ENCODE measurements around the gene STRC. TPM values are rescaled to one million over a fixed set of nuclear protein-coding genes. Genes with fewer than 3 reads are reported as not detected.
"Not testable (repeated sequence)": the region's sequence is repeated elsewhere in the genome, so short reads cannot be mapped to it uniquely, and the experiment has no call there.

The STRC gene
- under 1 TPM; 0.50 to 0.86 TPM for total RNA-seq

DNA sequence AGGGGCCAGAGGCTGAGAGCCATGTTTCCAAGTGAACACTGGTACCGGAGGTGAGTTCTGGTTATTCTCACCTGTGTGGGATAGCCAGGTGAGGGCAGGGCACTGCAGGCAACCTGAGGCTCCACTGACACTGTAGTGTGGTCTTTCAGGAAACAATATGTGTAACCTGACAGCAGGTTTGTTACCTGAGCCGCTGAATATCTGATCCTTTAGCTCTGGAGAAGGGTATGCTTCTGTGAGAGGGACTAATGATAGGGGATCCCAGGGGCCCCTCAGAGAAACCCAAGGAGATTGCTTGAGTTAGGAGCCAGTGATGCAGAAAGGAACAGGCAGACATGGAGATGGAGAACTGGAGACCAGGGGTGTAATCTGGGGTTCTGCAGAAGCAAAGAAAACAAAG is at the start of gene STRC:
Gene STRC, minus strand, starts transcription at position 101 of the 400 bp plus-strand sequence. Its CDS starts 78 bp downstream, at position 23.
- ATAC-seq; DNase-seq (ENCODE audit: low spot score); H3K4me1 Mint-ChIP-seq (ENCODE audit: low read depth in 2 of 2); H3K9me3 Mint-ChIP-seq; H3K27ac Mint-ChIP-seq; H3K4me3 Mint-ChIP-seq; H3K27me3 Mint-ChIP-seq; H3K36me3 Mint-ChIP-seq: not testable (repeated sequence)

DNA sequence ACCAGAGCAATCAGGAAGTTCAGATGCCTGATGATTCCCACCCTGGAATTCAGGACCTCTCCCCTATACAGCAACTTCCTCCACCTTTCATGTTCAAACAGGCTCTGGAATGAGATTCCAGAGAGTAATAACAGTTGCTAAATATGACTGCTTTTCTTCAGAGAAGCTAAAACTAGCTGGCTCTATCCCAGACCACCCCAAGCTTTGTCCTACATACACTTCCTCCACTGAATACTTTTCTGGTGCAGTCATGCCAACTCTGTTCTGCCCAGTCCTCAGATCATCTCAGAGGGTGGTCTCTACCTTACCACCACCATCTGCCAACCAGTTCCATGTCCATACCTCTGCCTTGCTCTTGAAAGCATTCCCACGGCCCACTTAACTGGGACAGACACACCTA is 47.6 kb upstream of the STRC start:
- ATAC-seq; H3K4me3 Mint-ChIP-seq; H3K27ac Mint-ChIP-seq; H3K27me3 Mint-ChIP-seq; H3K36me3 Mint-ChIP-seq; DNase-seq (ENCODE audit: low spot score); H3K4me1 Mint-ChIP-seq (ENCODE audit: low read depth in 2 of 2); H3K9me3 Mint-ChIP-seq: not testable (repeated sequence)

DNA sequence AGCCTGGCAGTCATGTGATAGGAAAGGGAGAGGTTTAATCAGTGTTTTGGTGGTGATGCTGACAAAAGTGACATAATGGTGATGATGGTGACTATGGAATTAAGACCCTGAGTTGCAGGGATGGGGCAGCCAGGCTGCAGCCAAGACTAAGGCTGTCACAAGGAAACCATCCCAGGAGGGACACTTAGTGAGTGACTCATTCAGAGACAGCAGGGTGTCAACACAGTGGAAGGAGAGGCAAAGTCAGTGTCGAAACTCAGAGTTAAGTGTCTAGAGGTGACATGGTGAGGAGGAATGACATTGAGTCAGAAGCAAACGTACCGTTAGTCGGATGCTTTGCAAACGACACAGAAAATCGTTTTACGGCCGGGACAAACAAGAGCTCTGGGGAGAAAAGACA is 44.7 kb upstream of the STRC start:
- not testable (repeated sequence) for H3K9me3 Mint-ChIP-seq; DNase-seq (ENCODE audit: low spot score); H3K27me3 Mint-ChIP-seq; H3K4me3 Mint-ChIP-seq; H3K27ac Mint-ChIP-seq; H3K36me3 Mint-ChIP-seq; H3K4me1 Mint-ChIP-seq (ENCODE audit: low read depth in 2 of 2)
- peak in 1 of 2 donors; percentile 57 for ATAC-seq

DNA sequence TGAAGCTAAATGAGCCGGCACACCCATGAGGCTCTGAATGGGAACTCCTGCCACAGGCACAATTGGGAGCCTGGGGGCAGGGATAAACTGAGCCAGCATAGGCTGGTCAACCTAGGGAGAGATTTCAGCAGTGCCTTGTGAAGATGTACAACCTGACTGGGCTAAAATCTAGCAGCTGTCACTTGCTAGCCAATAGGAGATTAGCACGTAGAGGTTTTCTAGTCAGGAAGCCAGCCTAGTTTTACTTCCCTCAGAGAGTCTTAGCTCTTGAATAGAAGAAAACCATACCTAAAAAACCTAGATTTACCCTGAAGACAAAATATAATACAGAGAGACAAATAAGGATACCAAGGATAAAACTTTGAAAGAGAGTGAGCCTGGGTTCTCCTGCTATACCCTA is 43.7 kb upstream of the STRC start:
- not testable (repeated sequence) for H3K36me3 Mint-ChIP-seq; H3K4me3 Mint-ChIP-seq; H3K4me1 Mint-ChIP-seq (ENCODE audit: low read depth in 2 of 2); H3K27me3 Mint-ChIP-seq; H3K27ac Mint-ChIP-seq; ATAC-seq; H3K9me3 Mint-ChIP-seq; DNase-seq (ENCODE audit: low spot score)

- not testable (repeated sequence) for DNase-seq (ENCODE audit: low spot score); H3K4me3 Mint-ChIP-seq; ATAC-seq; H3K27me3 Mint-ChIP-seq; H3K27ac Mint-ChIP-seq; H3K9me3 Mint-ChIP-seq; H3K36me3 Mint-ChIP-seq; H3K4me1 Mint-ChIP-seq (ENCODE audit: low read depth in 2 of 2)
Measured at GRCh38 chr15:43659727-43660126, 41.1 kb upstream of the STRC start.

DNA sequence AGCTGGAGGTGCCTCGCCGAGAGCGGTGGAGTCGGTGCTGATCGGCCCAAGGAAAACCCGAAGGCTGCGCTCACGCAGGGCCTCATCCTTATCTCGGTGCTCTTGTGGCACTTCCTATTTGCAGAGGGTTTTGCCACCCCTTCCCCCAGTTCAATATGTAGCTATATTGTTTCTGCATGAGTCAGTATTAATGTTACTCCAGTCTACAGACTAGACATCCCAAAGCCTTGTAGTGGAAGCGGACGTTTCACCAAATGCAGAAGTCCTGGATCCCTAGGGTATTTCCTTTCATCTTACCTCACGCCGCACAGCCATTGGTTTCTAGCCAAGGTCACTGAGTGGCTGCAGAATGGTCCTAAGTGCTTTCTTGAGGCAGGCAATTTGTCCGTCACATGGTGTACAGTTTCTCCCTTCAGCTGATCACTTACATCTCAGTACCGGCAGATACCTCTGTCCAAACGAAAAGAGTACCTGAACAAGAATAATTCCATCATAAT is 30.9 kb upstream of the STRC start:
- not testable (repeated sequence) for H3K36me3 Mint-ChIP-seq; H3K27me3 Mint-ChIP-seq; H3K27ac Mint-ChIP-seq; H3K9me3 Mint-ChIP-seq; H3K4me3 Mint-ChIP-seq; H3K4me1 Mint-ChIP-seq (ENCODE audit: low read depth in 2 of 2); DNase-seq (ENCODE audit: low spot score)
- peak in 1 of 2 donors; percentile 36 for ATAC-seq

- H3K36me3 Mint-ChIP-seq: no peaks in the 10 kb centered on the region
- ATAC-seq: peak; percentile 66 to 79
- no peak within 1 kb of the TSS for H3K27ac Mint-ChIP-seq
Measured at GRCh38 chr15:43648649-43649429, 30.2 kb upstream of the STRC start, which contains the start of gene CATSPER2. Gene CATSPER2 (minus strand): TSS chr15:43648844. CDS start chr15:43648061, 783 bp downstream.

DNA sequence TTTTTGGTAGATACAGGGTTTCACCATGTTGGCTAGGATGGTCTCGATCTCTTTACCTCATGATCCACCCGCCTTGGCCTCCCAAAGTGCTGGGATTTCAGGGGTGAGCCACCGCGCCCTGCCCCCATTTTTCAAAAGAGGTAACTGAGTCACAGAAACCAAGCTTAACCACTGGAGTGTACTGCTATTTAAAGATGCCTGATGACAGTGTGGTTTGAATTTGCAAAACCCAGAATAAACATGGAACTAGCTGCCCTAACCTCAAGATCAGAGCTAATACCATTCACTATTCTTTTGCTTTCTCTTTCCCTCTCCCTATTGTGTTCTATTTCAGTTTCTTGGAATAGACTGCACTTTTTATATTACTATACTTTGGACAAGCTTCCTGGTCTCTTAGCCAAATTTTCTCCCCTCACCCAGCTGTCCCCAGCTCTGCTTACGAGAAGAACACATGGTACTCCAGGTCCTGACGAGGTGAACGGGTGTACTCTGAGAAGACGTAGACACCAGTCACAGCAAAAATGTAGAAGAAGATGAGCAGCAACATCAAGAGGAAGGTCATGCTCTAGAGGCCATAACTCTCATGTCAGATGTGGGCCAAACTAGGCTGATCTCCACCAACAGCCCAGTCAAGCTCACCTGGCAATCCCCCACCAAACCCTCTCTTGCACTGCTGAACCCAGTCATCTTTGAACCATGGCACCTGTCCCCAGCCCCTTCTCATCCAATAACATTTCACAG is 20.0 kb upstream of the STRC start:
- not testable (repeated sequence) for H3K9me3 Mint-ChIP-seq; ATAC-seq; H3K27me3 Mint-ChIP-seq; H3K36me3 Mint-ChIP-seq; H3K4me3 Mint-ChIP-seq; H3K4me1 Mint-ChIP-seq (ENCODE audit: low read depth in 2 of 2); DNase-seq (ENCODE audit: low spot score); H3K27ac Mint-ChIP-seq

More at GRCh38 chr15:43648649-43649429, 30.2 kb upstream of the STRC start, which contains the start of gene CATSPER2:
- no peak within 1 kb of the TSS for H3K4me3 Mint-ChIP-seq
- no peaks in the 10 kb centered on the region for H3K4me1 Mint-ChIP-seq (ENCODE audit: low read depth in 2 of 2)
- no peak for DNase-seq (ENCODE audit: low spot score)
- H3K27me3 Mint-ChIP-seq: no peaks in the 10 kb centered on the region
- no peaks in the 10 kb centered on the region for H3K9me3 Mint-ChIP-seq

DNA sequence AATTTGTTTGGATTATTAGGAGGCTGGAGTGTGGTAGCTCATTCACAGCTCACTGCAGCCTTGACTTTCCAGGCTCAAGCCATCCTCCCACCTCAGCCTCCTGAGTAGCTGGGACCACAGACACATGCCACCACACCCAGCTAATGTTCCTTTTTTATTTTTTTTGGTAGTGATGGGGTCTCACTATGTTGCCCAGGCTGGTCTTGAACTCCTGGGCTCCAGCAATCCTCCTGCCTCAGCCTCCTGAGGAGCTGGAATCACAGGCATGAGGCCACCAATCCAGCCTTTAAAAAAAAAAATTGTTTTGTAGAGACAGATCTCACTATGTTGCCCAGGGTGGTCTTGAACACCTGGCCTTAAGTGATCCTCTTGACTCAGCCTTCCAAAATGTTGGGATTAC is 8.3 kb upstream of the STRC start:
- not testable (repeated sequence) for H3K9me3 Mint-ChIP-seq; H3K4me1 Mint-ChIP-seq (ENCODE audit: low read depth in 2 of 2); DNase-seq (ENCODE audit: low spot score); H3K36me3 Mint-ChIP-seq; H3K27me3 Mint-ChIP-seq; H3K27ac Mint-ChIP-seq; ATAC-seq; H3K4me3 Mint-ChIP-seq

- ATAC-seq: no peak
- H3K4me1 Mint-ChIP-seq (ENCODE audit: low read depth in 2 of 2): no peaks in the 10 kb centered on the region
- H3K36me3 Mint-ChIP-seq: no peaks in the 10 kb centered on the region
- no peak overlapping the region for H3K4me3 Mint-ChIP-seq
- no peaks in the 10 kb centered on the region for H3K9me3 Mint-ChIP-seq
- H3K27me3 Mint-ChIP-seq: peaks cover 4 to 7% of the 10 kb centered on the region in 2 donors
- no peak for DNase-seq (ENCODE audit: low spot score)
- H3K27ac Mint-ChIP-seq: no peak overlapping the region
Measured at GRCh38 chr15:43625106-43625505, 6.5 kb upstream of the STRC start.

DNA sequence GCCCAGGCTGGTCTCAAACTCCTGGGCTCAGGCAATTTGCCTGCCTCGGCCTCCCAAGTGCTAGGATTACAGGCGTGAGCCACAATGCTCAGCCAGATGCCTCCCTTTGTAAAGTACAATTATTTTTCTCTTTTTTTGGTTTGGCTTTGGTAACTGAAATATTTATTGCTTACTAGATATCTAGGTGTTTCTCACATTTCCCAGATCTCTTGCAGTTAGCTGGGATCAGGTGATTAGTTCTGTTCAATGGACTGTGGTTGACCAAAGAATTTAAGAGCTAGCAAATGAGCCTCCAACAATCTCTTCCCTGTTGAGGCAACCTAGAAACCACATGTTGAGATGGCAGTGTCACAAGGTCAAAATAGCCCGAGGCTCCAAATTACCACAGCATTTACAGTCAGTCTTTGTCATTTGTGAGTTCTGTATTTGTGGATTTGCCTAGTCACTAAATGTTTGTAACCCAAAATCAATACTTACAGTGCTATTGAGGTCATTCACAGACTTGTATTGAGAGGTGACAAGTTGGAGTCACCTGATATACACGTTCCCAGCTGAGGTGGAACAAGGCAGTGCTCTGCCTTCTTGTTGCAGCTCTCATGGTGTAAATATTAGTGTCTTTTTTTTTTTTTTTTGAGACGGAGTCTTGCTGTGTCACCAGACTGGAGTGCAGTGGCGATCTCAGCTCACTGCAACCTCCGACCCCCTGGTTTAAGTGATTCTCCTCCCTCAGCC is 3.6 kb upstream of the STRC start:
- not testable (repeated sequence) for H3K4me3 Mint-ChIP-seq; H3K27ac Mint-ChIP-seq; H3K4me1 Mint-ChIP-seq (ENCODE audit: low read depth in 2 of 2); H3K9me3 Mint-ChIP-seq; H3K36me3 Mint-ChIP-seq; ATAC-seq; DNase-seq (ENCODE audit: low spot score)
- H3K27me3 Mint-ChIP-seq: peaks cover 8 to 13% of the 10 kb centered on the region in 2 donors

GRCh38 chr15:43617750-43618149 is 850 bp downstream of the STRC start:
- not testable (repeated sequence) for H3K4me1 Mint-ChIP-seq (ENCODE audit: low read depth in 2 of 2); H3K9me3 Mint-ChIP-seq; H3K4me3 Mint-ChIP-seq; ATAC-seq; DNase-seq (ENCODE audit: low spot score); H3K36me3 Mint-ChIP-seq; H3K27ac Mint-ChIP-seq; H3K27me3 Mint-ChIP-seq

DNA sequence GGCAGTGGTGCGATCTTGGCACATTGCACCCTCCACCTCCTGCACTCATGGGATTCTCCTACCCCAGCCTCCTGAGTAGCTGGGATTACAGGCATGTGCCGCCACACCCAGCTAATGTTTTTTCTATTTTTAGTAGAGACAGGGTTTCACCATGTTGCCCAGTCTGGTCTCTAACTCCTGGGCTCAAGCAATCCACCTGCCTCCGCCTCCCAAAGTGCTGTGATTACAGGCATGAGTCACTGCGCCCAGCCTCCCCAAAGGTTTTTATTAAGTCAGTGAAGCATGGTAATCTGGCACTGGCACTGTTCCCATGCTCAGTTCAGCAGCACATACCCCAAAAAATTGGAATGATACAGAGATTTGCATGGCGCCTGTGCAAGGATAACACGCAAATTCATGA is 16.4 kb downstream of the STRC start:
- not testable (repeated sequence) for H3K27ac Mint-ChIP-seq; H3K36me3 Mint-ChIP-seq; H3K4me3 Mint-ChIP-seq; DNase-seq (ENCODE audit: low spot score); H3K9me3 Mint-ChIP-seq; ATAC-seq; H3K4me1 Mint-ChIP-seq (ENCODE audit: low read depth in 2 of 2)
- peaks cover 30 to 38% of the 10 kb centered on the region in 2 donors for H3K27me3 Mint-ChIP-seq

Data from natural killer cell treated with Interleukin-12 subunit alpha and Interleukin-12 subunit beta and Interleukin-15 and Interleukin-18, amount 100 ng/mL, for 72 hours (primary cell).